Gastrocnemius medialis (tissue), 4 donors: ENCODE data around the gene PDK3.

Experiments used
- POLR2A ChIP-seq, 2 donors: fragments of 450-650 bp; IDR thresholded peaks; one replicate each; pipeline ENCODE4 v1.6.1; 2017; ENCODE audit warnings: antibody characterized with exemption in 2 of 2, mild to moderate bottlenecking in 2 of 2, moderate library complexity in 2 of 2
- TF ChIP-seq, protein P1 (sequence below), 5 experiments: fragments of 450-650 bp in 3 of 5; fragments of 200-600 bp in 2 of 5; sonication (generic) in 2 of 5; IDR thresholded peaks in 4 of 5; conservative IDR thresholded peaks in 1 of 5; 1 replicate in 4 of 5; 2 replicates in 1 of 5; pipeline ENCODE4 v1.5.1; 2016 to 2019; ENCODE audit warnings: antibody characterized with exemption in 5 of 5, mild to moderate bottlenecking in 3 of 5, moderate library complexity in 3 of 5

DNA sequence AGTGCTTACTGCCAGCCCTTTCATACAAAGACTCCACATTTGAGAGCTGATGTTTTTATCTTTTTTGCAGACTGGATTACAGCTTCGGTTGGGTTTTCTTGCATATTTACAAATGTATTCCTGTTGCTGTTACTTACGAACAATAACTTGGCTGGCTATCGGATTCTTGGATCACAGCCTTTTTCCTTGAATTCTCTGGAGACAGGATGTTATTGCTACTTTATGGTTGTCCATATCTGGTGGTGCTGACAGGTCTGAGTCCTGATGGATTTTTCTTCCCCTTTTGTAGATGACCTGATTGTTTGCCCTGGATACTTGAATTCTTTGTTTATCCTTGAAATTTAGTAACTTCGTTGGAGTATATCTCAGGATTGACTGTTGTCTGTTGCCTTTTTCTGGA, 77.7 kb downstream of the PDK3 start:
- TF ChIP-seq, protein P1, sequence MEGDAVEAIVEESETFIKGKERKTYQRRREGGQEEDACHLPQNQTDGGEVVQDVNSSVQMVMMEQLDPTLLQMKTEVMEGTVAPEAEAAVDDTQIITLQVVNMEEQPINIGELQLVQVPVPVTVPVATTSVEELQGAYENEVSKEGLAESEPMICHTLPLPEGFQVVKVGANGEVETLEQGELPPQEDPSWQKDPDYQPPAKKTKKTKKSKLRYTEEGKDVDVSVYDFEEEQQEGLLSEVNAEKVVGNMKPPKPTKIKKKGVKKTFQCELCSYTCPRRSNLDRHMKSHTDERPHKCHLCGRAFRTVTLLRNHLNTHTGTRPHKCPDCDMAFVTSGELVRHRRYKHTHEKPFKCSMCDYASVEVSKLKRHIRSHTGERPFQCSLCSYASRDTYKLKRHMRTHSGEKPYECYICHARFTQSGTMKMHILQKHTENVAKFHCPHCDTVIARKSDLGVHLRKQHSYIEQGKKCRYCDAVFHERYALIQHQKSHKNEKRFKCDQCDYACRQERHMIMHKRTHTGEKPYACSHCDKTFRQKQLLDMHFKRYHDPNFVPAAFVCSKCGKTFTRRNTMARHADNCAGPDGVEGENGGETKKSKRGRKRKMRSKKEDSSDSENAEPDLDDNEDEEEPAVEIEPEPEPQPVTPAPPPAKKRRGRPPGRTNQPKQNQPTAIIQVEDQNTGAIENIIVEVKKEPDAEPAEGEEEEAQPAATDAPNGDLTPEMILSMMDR (IDR thresholded peaks at IDR 0.05 in 4 of 5, conservative IDR thresholded peaks at IDR 0.05 in 1 of 5), result no peak
- no peak for TF ChIP-seq POLR2A (IDR thresholded peaks at IDR 0.05)
